NT2/D1 (cell line): ENCODE measurements around the gene ZFHX3.
A peak's percentile ranks its signal among the peaks of the same experiment; 100 is the strongest.
"Not testable (repeated sequence)": the region's sequence is repeated elsewhere in the genome, so short reads cannot be mapped to it uniquely, and the experiment has no call there.

Source experiments
- DNase-seq: peaks from one replicate; pipeline ENCODE4 v3.0.0-alpha.2; 2011; ENCODE audit warnings: low read depth, low spot score
- H3K27me3 ChIP-seq: 2 replicates; pipeline ENCODE4 v1.6.0; 2011; ENCODE audit warnings: mild to moderate bottlenecking; ENCODE audit not compliant: insufficient read length, insufficient read depth
- H3K36me3 ChIP-seq: 2 replicates; pipeline ENCODE4 v1.6.1; 2011; ENCODE audit warnings: mild to moderate bottlenecking, low read length, mixed read lengths; ENCODE audit not compliant: insufficient read depth, insufficient read length
- H3K4me1 ChIP-seq: 2 replicates; pipeline ENCODE4 v1.5.1; 2011; ENCODE audit not compliant: insufficient read depth, insufficient read length
- H3K4me3 ChIP-seq: 2 replicates; pipeline ENCODE4 v1.5.1; 2011; ENCODE audit warnings: low read depth; ENCODE audit not compliant: insufficient read length
- H3K9ac ChIP-seq: 2 replicates; pipeline ENCODE4 v1.6.0; 2011; ENCODE audit warnings: low read depth; ENCODE audit not compliant: insufficient read length
- H3K9me3 ChIP-seq: 2 replicates; pipeline ENCODE4 v1.5.1; 2011; ENCODE audit warnings: mild to moderate bottlenecking, low read length; ENCODE audit not compliant: insufficient read depth
- SUZ12 ChIP-seq: IDR thresholded peaks from 2 replicates; pipeline ENCODE4 v1.6.1; 2011; ENCODE audit not compliant: insufficient read length, insufficient read depth; ENCODE audit errors: extremely low read depth
- YY1 ChIP-seq: IDR thresholded peaks from 2 replicates; pipeline ENCODE4 v1.6.1; 2011; ENCODE audit not compliant: insufficient read length, insufficient read depth
- ZNF274 ChIP-seq: IDR thresholded peaks from 2 replicates; pipeline ENCODE4 v1.6.1; 2011; ENCODE audit warnings: mild to moderate bottlenecking, low read depth, low read length

Gene ZFHX3

GRCh38 chr16:72995151-72995881 is 52.6 kb downstream of the ZFHX3 start:
- Histone ChIP-seq H3K4me3 (no peak overlapping the region), H3K9me3 (no peaks in the 10 kb centered on the region), H3K9ac (no peak overlapping the region), H3K4me1 (peaks cover 5% of the 10 kb centered on the region), H3K27me3 (no peaks in the 10 kb centered on the region), H3K36me3 (no peaks in the 10 kb centered on the region)
- DNase-seq = peak; percentile 55
- no peak for TF ChIP-seq SUZ12
- TF ChIP-seq YY1 = no peak
- TF ChIP-seq ZNF274 = no peak

- peak; percentile 70 for DNase-seq
- TF ChIP-seq ZNF274 (no peak), SUZ12 (no peak), YY1 (no peak)
- Histone ChIP-seq H3K9ac (no peak overlapping the region), H3K27me3 (no peaks in the 10 kb centered on the region), H3K4me3 (no peak overlapping the region), H3K4me1 (peaks cover 5% of the 10 kb centered on the region), H3K9me3 (no peaks in the 10 kb centered on the region), H3K36me3 (no peaks in the 10 kb centered on the region)
Measured at GRCh38 chr16:72992142-72992601, 55.8 kb downstream of the ZFHX3 start.

GRCh38 chr16:72991644-72992043 is 56.3 kb downstream of the ZFHX3 start:
- Histone ChIP-seq H3K9me3 (no peaks in the 10 kb centered on the region), H3K9ac (no peak overlapping the region), H3K4me1 (peaks cover 5% of the 10 kb centered on the region), H3K4me3 (no peak overlapping the region), H3K27me3 (no peaks in the 10 kb centered on the region), H3K36me3 (no peaks in the 10 kb centered on the region)
- no peak for DNase-seq
- no peak for TF ChIP-seq SUZ12
- no peak for TF ChIP-seq ZNF274

DNA sequence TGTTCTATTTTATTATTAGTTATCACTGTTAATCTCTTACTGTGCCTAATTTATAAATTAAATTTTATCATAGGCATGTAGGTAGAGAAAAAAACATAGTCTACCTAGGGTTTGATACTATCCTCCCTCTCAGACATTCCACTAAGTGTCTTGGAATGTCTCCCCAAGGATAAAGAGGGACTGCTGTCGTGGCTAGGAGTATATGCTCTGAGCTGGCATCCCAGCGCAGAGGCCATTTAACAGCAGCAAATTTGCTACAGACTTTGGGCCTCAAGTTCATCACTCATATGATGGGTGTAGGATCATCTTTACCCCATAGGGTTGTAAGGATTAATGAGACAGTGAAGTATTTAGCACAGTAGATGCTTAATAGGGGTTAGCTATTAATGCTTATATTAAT is 56.7 kb downstream of the ZFHX3 start:
- no peaks in the 10 kb centered on the region for H3K36me3 ChIP-seq
- TF ChIP-seq YY1 (no peak), ZNF274 (no peak), SUZ12 (no peak)
- no peak for DNase-seq
- no peaks in the 10 kb centered on the region for H3K9me3 ChIP-seq
- H3K27me3 ChIP-seq = no peaks in the 10 kb centered on the region
- peaks cover 5% of the 10 kb centered on the region for H3K4me1 ChIP-seq
- no peak overlapping the region for H3K9ac ChIP-seq
- H3K4me3 ChIP-seq = no peak overlapping the region

DNA sequence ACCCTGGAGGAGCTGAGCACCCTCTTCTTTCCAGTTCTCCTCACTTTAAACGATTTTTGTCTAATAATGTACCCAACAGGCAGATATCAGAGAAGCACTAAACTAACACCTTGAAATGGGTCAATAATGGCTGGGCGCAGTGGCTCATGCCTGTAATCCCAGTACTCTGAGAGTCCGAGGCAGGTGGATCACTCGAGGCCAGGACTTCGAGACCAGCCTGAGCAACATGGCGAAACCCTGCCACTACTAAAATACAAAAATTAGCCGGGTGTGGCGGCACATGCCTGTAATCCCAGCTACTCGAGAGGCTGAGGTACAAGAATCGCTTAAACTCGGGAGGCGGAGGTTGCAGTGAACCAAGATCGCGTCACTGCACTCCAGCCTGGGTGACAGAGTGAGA is 57.4 kb downstream of the ZFHX3 start:
- no peak for DNase-seq
- H3K4me1 ChIP-seq = peaks cover 7% of the 10 kb centered on the region
- no peak overlapping the region for H3K4me3 ChIP-seq
- H3K9ac ChIP-seq = no peak overlapping the region
- H3K27me3 ChIP-seq = no peaks in the 10 kb centered on the region
- H3K9me3 ChIP-seq = no peaks in the 10 kb centered on the region
- no peaks in the 10 kb centered on the region for H3K36me3 ChIP-seq
- TF ChIP-seq SUZ12 (no peak), YY1 (no peak), ZNF274 (no peak)

DNA sequence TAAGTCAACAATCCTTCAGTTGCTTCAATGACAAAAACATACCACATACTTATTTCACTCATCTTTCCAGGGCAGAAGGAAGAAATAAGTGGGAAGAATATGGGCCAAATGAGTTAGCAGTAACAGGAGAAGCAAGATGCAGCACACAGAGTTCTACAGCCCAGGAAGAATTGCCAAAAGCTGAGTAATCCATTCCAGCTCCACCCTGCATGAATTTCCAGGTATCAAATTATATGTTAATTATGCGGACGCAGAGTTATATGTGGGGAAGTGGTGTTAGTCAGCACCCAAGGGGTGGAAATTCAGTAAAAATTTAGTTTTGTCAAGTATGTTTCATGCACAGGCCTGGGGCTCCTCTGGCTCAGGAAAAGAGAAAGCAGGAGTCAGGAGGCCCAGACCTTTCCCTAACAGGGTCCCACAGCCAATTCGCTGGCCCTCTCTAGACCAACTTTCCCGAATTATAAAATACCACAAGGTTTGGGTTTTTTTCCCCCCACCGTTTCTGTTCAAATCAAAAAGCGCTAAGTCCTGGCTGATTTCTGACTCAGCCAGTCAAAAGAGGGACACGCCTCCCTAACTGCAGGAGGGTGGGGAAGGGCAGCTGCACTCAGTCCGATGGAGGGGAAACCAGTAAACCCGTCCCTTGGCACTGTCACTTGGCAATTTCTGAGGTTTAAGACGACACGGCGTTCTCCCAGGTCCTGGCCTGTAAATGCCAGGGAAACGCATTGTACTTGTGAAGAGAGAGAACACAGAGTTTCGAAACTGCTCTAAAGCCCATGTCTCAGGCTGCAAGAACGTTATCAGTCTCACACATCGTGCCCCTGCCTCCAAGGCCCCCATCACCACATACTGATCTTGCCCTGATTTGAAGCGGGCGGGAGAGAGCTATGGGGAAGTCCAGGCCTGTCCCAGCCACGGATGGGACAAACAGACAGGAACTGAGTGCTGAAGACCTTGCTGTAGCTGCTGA is 58.1 kb downstream of the ZFHX3 start:
- Histone ChIP-seq H3K4me3 (no peak overlapping the region), H3K4me1 (peaks cover 8% of the 10 kb centered on the region), H3K9ac (peak overlapping the region; percentile 6), H3K36me3 (no peaks in the 10 kb centered on the region), H3K9me3 (no peaks in the 10 kb centered on the region), H3K27me3 (no peaks in the 10 kb centered on the region)
- no peak for TF ChIP-seq YY1
- no peak for TF ChIP-seq ZNF274
- no peak for TF ChIP-seq SUZ12
- DNase-seq = no peak

GRCh38 chr16:72989203-72989578 is 58.7 kb downstream of the ZFHX3 start:
- H3K27me3 ChIP-seq, H3K4me1 ChIP-seq, H3K9me3 ChIP-seq, H3K36me3 ChIP-seq, DNase-seq, H3K4me3 ChIP-seq, H3K9ac ChIP-seq: not testable (repeated sequence)
